Fibroblast of villous mesenchyme (primary cell): ENCODE data around the gene AAK1. TPM values are rescaled to one million over a fixed set of nuclear protein-coding genes. Genes with fewer than 3 reads are reported as not detected.

Experiments
- DNase-seq: peaks from one replicate; pipeline ENCODE4 v3.0.0-alpha.2; 2010; ENCODE audit warnings: low read depth
- H3K4me3 ChIP-seq: 2 replicates; pipeline ENCODE4 v1.5.1; 2011; ENCODE audit warnings: low read depth, mild to moderate bottlenecking, low read length
- total RNA-seq: library from RNA; depleted of rRNA; stranded (reverse); fragments of >200 nt; gene quantifications from 2 replicates; pipeline ENCODE4 v1.2.3, GENCODE V29; 2012
- TF ChIP-seq, protein P1 (sequence below): IDR thresholded peaks from 2 replicates; pipeline ENCODE4 v1.5.1; 2012; ENCODE audit warnings: low read depth, mild to moderate bottlenecking, low read length; ENCODE audit not compliant: insufficient read depth

AAK1 gene
- total RNA-seq, 1 donor, result 68.2 TPM

DNA sequence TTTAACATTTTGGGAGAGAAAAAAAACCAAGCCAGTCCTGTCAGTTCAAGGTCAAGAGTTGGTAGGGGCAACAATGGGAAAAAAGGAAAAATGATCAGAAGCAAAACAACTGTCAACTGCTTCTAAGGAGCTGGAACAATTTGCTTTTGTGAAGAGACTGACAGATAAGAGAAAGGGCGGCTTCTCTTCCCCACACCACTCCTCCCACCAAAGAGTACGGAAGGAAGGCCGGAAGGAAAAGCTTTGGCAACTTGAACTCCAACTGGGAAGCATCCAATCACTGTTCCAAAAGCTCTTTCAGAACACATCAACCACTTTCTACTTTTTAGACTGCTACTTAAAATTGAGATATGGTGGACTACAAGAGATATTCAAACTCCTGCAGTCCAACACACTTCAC is 148.5 kb downstream of the AAK1 start:
- TF ChIP-seq, protein P1, sequence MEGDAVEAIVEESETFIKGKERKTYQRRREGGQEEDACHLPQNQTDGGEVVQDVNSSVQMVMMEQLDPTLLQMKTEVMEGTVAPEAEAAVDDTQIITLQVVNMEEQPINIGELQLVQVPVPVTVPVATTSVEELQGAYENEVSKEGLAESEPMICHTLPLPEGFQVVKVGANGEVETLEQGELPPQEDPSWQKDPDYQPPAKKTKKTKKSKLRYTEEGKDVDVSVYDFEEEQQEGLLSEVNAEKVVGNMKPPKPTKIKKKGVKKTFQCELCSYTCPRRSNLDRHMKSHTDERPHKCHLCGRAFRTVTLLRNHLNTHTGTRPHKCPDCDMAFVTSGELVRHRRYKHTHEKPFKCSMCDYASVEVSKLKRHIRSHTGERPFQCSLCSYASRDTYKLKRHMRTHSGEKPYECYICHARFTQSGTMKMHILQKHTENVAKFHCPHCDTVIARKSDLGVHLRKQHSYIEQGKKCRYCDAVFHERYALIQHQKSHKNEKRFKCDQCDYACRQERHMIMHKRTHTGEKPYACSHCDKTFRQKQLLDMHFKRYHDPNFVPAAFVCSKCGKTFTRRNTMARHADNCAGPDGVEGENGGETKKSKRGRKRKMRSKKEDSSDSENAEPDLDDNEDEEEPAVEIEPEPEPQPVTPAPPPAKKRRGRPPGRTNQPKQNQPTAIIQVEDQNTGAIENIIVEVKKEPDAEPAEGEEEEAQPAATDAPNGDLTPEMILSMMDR, result no peak
- H3K4me3 ChIP-seq, result no peak overlapping the region
- DNase-seq, result no peak

DNA sequence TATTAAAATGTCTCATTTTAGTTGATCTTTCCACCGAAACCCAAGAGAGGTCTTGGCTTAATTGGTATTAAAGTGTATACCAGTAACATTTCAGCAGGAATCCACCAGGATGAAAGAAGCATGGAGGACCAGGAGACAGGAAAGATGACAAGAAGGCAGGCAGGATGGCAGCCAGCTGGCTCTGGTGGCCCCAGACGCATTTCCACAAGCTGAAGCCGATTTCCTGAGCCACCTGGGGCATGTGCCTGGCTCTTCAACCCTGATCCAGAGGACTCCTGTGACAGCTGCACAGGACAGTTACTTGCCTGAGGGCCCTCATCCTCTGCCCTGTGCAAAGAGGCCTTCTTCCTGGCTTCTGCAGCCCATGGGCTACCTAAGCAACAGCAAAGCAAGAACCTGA is 149.4 kb downstream of the AAK1 start:
- no peak overlapping the region for H3K4me3 ChIP-seq
- TF ChIP-seq, protein P1, result no peak
- DNase-seq, result no peak

DNA sequence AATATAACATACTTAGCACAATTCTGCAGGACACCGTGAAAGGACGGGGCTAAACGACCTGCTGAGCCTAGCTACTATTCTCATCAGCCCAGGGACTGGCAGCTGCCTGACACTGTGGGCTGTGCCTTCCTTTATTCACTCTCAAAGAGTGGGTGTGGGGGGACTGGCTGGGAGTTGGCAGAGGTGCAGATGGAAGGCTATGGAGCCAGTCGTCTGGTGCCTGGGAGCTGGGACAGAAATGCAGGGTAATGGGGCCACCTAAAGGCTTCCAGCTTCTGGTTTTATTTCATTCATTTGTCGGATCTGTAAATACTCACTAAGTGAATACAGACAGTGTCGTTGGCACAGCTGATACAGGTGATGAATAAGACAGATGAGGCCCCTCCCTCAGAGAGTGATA is 150.3 kb downstream of the AAK1 start:
- TF ChIP-seq, protein P1, result no peak
- no peak for DNase-seq

DNA sequence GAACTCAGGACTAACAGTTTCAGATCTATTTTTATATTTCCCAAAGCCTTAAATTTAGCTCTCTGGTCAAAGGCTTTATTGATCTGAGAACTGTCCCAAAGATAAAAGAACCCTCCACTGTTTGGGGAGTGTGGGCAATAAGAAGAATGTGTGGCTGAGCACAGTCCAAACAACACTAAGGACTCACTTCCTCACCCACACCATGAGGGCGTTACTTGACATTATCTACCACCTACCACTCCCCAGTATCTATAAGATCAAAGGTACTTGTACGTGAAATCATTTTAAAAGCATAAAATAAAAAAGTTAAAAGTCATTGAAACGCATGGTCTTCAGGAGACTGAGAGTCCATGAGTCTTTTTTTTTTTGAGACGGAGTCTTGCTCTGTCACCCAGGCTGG is 151.7 kb downstream of the AAK1 start:
- TF ChIP-seq, protein P1, result no peak
- H3K4me3 ChIP-seq, result no peak overlapping the region
- DNase-seq, result no peak

More for the DNA sequence above, 150.3 kb downstream of the AAK1 start:
- no peak overlapping the region for H3K4me3 ChIP-seq

DNA sequence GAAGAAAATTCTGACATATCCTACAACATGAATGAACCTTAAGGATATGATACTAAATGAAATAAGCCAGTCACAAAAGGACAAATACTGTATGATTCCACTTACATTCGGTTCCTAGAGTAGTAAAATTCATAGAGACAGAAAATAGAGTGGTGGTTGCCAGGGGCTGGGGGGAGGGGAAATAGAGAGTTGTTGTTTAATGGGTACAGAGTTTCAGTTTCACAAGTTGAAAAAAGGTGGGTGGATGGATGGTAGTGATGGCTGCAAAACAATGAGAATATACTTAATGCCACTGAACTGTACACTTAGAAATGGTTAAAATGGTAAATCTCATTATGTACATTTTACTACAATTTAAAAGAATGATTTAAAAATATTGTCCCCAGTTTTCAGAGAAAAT is 153.1 kb downstream of the AAK1 start:
- H3K4me3 ChIP-seq, result no peak overlapping the region
- TF ChIP-seq, protein P1, result no peak
- no peak for DNase-seq

DNA sequence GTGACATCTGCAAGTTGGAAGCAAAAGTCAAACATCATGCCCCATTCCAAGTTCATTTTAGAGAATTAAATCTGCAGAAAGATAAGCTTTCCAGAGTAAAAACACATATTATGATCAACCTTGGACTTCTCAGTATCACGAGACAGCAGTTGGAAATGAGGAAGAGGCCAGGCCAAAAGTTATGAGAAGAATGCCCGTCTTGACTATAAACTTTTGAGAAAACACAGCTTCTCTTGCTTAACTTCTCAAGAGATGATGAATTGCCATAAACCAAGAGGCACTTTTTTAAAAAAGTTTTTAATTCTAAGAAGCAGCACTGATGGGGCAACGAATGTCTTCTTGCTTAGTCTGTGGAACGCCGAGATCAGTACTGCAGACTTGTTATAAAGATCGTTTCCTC is 153.7 kb downstream of the AAK1 start:
- H3K4me3 ChIP-seq, result no peak overlapping the region
- TF ChIP-seq, protein P1, result no peak
- peak; percentile 98 for DNase-seq

DNA sequence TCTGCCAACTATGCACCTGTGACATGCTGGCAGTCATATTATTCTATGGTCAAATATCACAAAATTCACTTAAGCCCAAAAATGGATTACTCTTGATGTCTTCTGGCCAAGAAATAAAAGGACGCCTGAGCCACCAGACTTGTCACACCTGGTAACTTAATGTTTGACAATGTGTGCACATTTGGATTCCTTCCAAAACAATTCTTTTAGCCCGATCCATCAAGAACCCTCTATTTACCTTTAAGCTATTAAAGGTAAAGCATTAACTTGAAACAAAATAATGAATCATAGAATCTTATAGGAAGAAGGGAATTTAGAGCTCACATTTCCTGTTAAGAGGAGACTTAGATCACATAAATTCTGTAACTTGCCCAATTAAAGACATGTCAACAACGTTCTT is 159.8 kb downstream of the AAK1 start:
- TF ChIP-seq, protein P1, result no peak
- H3K4me3 ChIP-seq, result no peak overlapping the region
- DNase-seq, result no peak
